K562 (cell line): ENCODE measurements around the gene DIO3. TPM values are rescaled to one million over a fixed set of nuclear protein-coding genes. Genes with fewer than 3 reads are reported as not detected.

ENCODE experiments used
- ATAC-seq: fragments of 200-7000 bp; cut with Tn5 transposase; 3 replicates; pipeline ENCODE4 v1.9.1; 2020; ENCODE audit warnings: moderate library complexity
- BruUV-seq: library from RNA; stranded (reverse); fragments of 400-500 nt; replicated peaks from 2 replicates; lab custom pipeline; 2021; lab: Mats Ljungman, UMichigan
- CTCF ChIA-PET: fragments of 300-600 bp; formaldehyde crosslinking; extraction: SDS; loops from one replicate; lab custom pipeline; 2021; ENCODE audit warnings: low intra/inter-chr PET ratio; lab: Yijun Ruan, JAX
- POLR2A ChIA-PET: fragments of 300-600, 350-650 bp; sonication (Branson Sonifier 250); formaldehyde crosslinking; extraction: SDS; loops from one replicate; lab custom pipeline; 2021; ENCODE audit warnings: antibody characterized with exemption, inconsistent platforms; lab: Yijun Ruan, JAX
- DNase-seq, 4 experiments: peaks; one replicate each; pipeline versions ENCODE4 v3.0.0 to v3.0.0-alpha.2; 2011 to 2018; ENCODE audit warnings: low spot score in 3 of 4, mixed read lengths in 3 of 4; ENCODE audit errors: extremely low read depth in 1 of 4
- FAIRE-seq: peaks from 2 replicates; lab custom pipeline; 2011; peaks lifted over from hg19 to GRCh38; lab: Jason Lieb, UNC
- H2AFZ ChIP-seq: 2 replicates; pipeline ENCODE4 v1.6.0; 2011; ENCODE audit warnings: low read depth, low read length, control low read depth, inconsistent platforms
- H3K27ac ChIP-seq: fragments of 200-600 bp; 3 replicates; pipeline ENCODE4 v1.8.0; 2011; ENCODE audit warnings: low read depth, mild to moderate bottlenecking, control low read depth, inconsistent platforms, low read length, moderate library complexity, mixed read lengths; ENCODE audit errors: extremely low read depth
- H3K27me3 ChIP-seq, 2 experiments: fragments of 300-600 bp in 1 of 2; 2 replicates in 1 of 2; 3 replicates in 1 of 2; pipeline versions ENCODE4 v1.6.0 to v1.8.0; 2011; ENCODE audit warnings: inconsistent platforms in 2 of 2, low read length in 2 of 2, mild to moderate bottlenecking in 1 of 2, mixed read lengths in 1 of 2, moderate library complexity in 1 of 2; ENCODE audit not compliant: control insufficient read depth in 2 of 2, insufficient read depth in 2 of 2
- H3K36me3 ChIP-seq: fragments of 300-600 bp; 3 replicates; pipeline ENCODE4 v1.8.0; 2011; ENCODE audit warnings: mild to moderate bottlenecking, low read length, inconsistent platforms; ENCODE audit not compliant: control insufficient read depth, insufficient read depth
- H3K4me1 ChIP-seq, 2 experiments: fragments of 200-600 bp in 1 of 2; replicated peaks in 1 of 2; 2 replicates in 1 of 2; 3 replicates in 1 of 2; pipeline versions ENCODE4 v1.5.1 to v1.8.0; 2011; ENCODE audit warnings: inconsistent platforms in 2 of 2, low read length in 2 of 2, mild to moderate bottlenecking in 1 of 2, mixed read lengths in 1 of 2, moderate library complexity in 1 of 2; ENCODE audit not compliant: control insufficient read depth in 2 of 2, insufficient read depth in 2 of 2
- H3K4me2 ChIP-seq: 2 replicates; pipeline ENCODE4 v1.6.1; 2011; ENCODE audit warnings: low read length, control low read depth, inconsistent platforms, mixed read lengths; ENCODE audit not compliant: insufficient read depth
- H3K4me3 ChIP-seq: fragments of 200-600 bp; sonication (generic), shearing (Covaris generic); 2 replicates; pipeline ENCODE4 v1.5.1; 2016; ENCODE audit warnings: control low read depth, inconsistent platforms
- H3K79me2 ChIP-seq: fragments of 200-600 bp; 3 replicates; pipeline ENCODE4 v1.8.0; 2011; ENCODE audit warnings: low read length, inconsistent platforms; ENCODE audit not compliant: control insufficient read depth, insufficient read depth
- H3K9ac ChIP-seq, 2 experiments: 2 replicates each; pipeline versions ENCODE4 v1.6.0 to v1.6.1; 2011; ENCODE audit warnings: low read depth in 2 of 2, low read length in 2 of 2, control low read depth in 1 of 2, inconsistent platforms in 1 of 2, mild to moderate bottlenecking in 1 of 2, mixed read lengths in 1 of 2; ENCODE audit not compliant: insufficient read depth in 1 of 2
- H3K9me1 ChIP-seq: one replicate; pipeline ENCODE4 v1.6.0; 2011; ENCODE audit warnings: inconsistent platforms, mild to moderate bottlenecking, low read length, moderate library complexity; ENCODE audit not compliant: control insufficient read depth, insufficient read depth
- H3K9me3 ChIP-seq: replicated peaks from 2 replicates; pipeline ENCODE4 v1.5.1; 2011; ENCODE audit warnings: low read depth, low read length, inconsistent platforms; ENCODE audit not compliant: control insufficient read depth, insufficient read depth
- H4K20me1 ChIP-seq: replicated peaks from 2 replicates; pipeline ENCODE4 v1.6.1; 2011; ENCODE audit warnings: low read length, inconsistent platforms, mixed read lengths; ENCODE audit not compliant: control insufficient read depth, insufficient read depth
- ATF1 ChIP-seq, 2 experiments: fragments of 450-650 bp in 1 of 2; IDR thresholded peaks; 2 replicates each; pipeline ENCODE4 v1.6.1; 2016; ENCODE audit warnings: missing compliant biosample characterization in 1 of 2, missing genetic modification characterization in 1 of 2
- ETS2 ChIP-seq: IDR thresholded peaks from 2 replicates; pipeline ENCODE4 v1.6.1; 2016; ENCODE audit warnings: borderline replicate concordance, missing genetic modification characterization, mild to moderate bottlenecking, moderate library complexity, missing compliant biosample characterization; ENCODE audit not compliant: poor library complexity, severe bottlenecking
- FOXK1 ChIP-seq: sonication (generic); formaldehyde crosslinking; IDR thresholded peaks from 2 replicates; pipeline ENCODE4 v1.8.0; 2022; ENCODE audit warnings: missing genetic modification reagents, mild to moderate bottlenecking, borderline replicate concordance
- HIVEP1 ChIP-seq: fragments of 250-450 bp; sonication (Bioruptor Pico); IDR thresholded peaks from 2 replicates; pipeline ENCODE4 v1.4.0; 2020; ENCODE audit warnings: mild to moderate bottlenecking
- MCM7 ChIP-seq, 2 experiments: fragments of 450-650 bp; IDR thresholded peaks; 2 replicates each; pipeline ENCODE4 v1.6.1; 2016 to 2018
- NFATC3 ChIP-seq: fragments of 450-650 bp; IDR thresholded peaks from 2 replicates; pipeline ENCODE4 v1.6.1; 2017; ENCODE audit warnings: mild to moderate bottlenecking
- PHF20 ChIP-seq: fragments of 450-650 bp; IDR thresholded peaks from 2 replicates; pipeline ENCODE4 v1.6.1; 2018; ENCODE audit not compliant: partially characterized antibody
- PML ChIP-seq: IDR thresholded peaks from 2 replicates; pipeline ENCODE4 v1.6.1; 2012; ENCODE audit warnings: low read length, inconsistent platforms
- PRMT5 ChIP-seq: sonication (generic); formaldehyde crosslinking; IDR thresholded peaks from 2 replicates; pipeline ENCODE4 v1.5.0; 2020; ENCODE audit warnings: missing genetic modification reagents
- RUNX1 ChIP-seq: sonication (generic); IDR thresholded peaks from 2 replicates; pipeline ENCODE4 v1.6.1; 2016; ENCODE audit warnings: antibody characterized with exemption, low read depth
- SMARCA4 ChIP-seq: fragments of 450-650 bp; IDR thresholded peaks from 2 replicates; pipeline ENCODE4 v1.6.1; 2016
- SNRNP70 ChIP-seq: fragments of 200-400 bp; formaldehyde crosslinking; optimal IDR thresholded peaks from 2 replicates; pipeline ENCODE3; 2017; ENCODE audit warnings: low read depth, low read length
- ZNF436 ChIP-seq: fragments of 250-450, 450-650 bp; sonication (Bioruptor Pico); formaldehyde crosslinking; IDR thresholded peaks from 2 replicates; pipeline ENCODE4 v1.7.0; 2020; ENCODE audit warnings: mild to moderate bottlenecking
- WGBS: fragments of 100-300 bp; shearing (Covaris generic); methylation state at CpG from one replicate; pipeline ENCODE4 v1.1.6; 2016; ENCODE audit warnings: low coverage, mixed read lengths; ENCODE audit not compliant: insufficient coverage; ENCODE audit errors: missing lambda C conversion rate; 5-methylcytosine and 5-hydroxymethylcytosine counted together
- in situ Hi-C: fragments of 300-500 bp; cut with MboI; formaldehyde crosslinking; loops from 4 replicates; pipeline ENCODE4 v1.15.0; 2018; ENCODE audit warnings: inconsistent platforms, mixed read lengths
- intact Hi-C: fragments of 100-400 bp; cut with micrococcal nuclease; formaldehyde crosslinking; loops from 2 replicates; pipeline ENCODE4 v1.14.2; 2022
- polyA plus RNA-seq, 8 experiments: library from polyadenylated mRNA; depleted of rRNA in 4 of 8; stranded (reverse) in 5 of 8; unstranded in 3 of 8; fragments of >200 nt; fragmentation: Nextera tagmentation in 2 of 8; fragmentation: Illumina TruSeq in 1 of 8; extraction: Ambion mirVana in 2 of 8; extraction: Trizol in 1 of 8; gene quantifications; 2 replicates each; pipeline versions ENCODE4 v1.2.1 to v1.2.3, GENCODE V29; 2011 to 2014; ENCODE audit warnings: inconsistent platforms in 1 of 8, missing spikeins in 1 of 8
- total RNA-seq, 7 experiments: library from RNA; depleted of rRNA in 6 of 7; stranded (reverse); fragments of >200 nt in 6 of 7; fragmentation: Illumina TruSeq in 2 of 7; extraction: Trizol in 2 of 7; gene quantifications; 2 replicates each; pipeline versions ENCODE4 v1.2.1 to v1.2.3, GENCODE V29; 2011 to 2021; ENCODE audit warnings: low replicate concordance in 1 of 7
- TF ChIP-seq, protein P1 (sequence below), 2 experiments: fragments of 450-650 bp in 1 of 2; sonication (generic) in 1 of 2; formaldehyde crosslinking in 1 of 2; IDR thresholded peaks in 1 of 2; conservative IDR thresholded peaks in 1 of 2; 2 replicates each; pipeline versions ENCODE4 v1.6.1 to v1.8.1; 2016 to 2023; ENCODE audit warnings: mild to moderate bottlenecking in 2 of 2, moderate library complexity in 2 of 2, inconsistent platforms in 1 of 2, missing genetic modification reagents in 1 of 2
- TF ChIP-seq, protein P2 (sequence below): IDR thresholded peaks from 2 replicates; pipeline ENCODE4 v1.6.1; 2014; ENCODE audit warnings: antibody characterized with exemption
- TF ChIP-seq, protein P3 (sequence below): sonication (generic); formaldehyde crosslinking; IDR thresholded peaks from 2 replicates; pipeline ENCODE4 v1.8.1; 2023; ENCODE audit warnings: mild to moderate bottlenecking, missing genetic modification reagents
- TF ChIP-seq, protein P4 (sequence below): fragments of 450-650 bp; formaldehyde crosslinking; IDR thresholded peaks from 2 replicates; pipeline ENCODE4 v1.4.0; 2020; ENCODE audit warnings: mild to moderate bottlenecking, moderate library complexity

Gene DIO3
- total and polyA plus RNA-seq, 9 of the 15 experiments (the other 6 are each of a cell fraction or from before 2014, with no cell fraction given) = not detected

DNA sequence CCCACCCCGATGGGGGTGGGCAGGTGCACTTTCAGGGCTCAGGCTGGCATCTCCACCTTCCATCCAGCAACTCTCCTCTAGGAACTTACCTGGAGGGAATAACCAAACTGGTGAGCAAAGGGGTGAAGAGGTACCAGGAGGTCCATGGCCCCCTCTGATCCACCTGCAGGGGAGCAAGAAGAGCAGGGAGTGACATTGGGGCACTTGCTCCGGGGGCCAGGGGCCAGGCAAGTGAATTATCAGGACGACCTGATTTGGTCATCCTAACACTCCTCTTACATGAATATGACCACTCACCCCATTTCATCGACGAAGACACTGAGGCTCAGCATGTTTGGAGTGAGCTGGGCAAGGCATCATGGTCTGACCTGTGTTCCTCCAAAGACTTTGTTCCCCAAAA lies 6.0 kb downstream of the DIO3 start (continued):
- TF ChIP-seq SNRNP70 (no peak), MCM7 (IDR thresholded peaks at IDR 0.05) (no peak), PML (no peak)

DNA sequence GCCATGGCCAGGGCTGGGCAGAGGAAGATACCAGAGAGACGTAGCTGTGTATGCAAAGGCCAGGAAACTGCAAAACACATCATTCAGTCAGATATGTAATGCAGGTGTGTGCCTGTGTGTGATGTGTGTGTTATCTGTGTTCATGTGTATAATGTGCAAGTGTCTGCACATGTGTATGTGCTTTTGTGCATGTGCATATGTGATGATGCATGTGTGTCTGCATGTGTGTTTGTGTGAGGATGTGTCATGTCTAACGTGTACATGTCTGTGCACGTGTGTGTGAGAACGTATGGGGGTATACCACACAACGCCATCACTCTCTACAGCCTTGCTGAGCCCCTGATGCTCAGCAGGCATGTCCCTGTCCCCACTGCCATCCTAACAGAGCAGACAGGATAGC lies 9.7 kb downstream of the DIO3 start:
- no peak for DNase-seq
- H3K9me1 ChIP-seq = no peaks in the 10 kb centered on the region
- H3K79me2 ChIP-seq = no peaks in the 10 kb centered on the region
- no peaks in the 10 kb centered on the region for H3K9me3 ChIP-seq
- 3% methylated on average over 3 of the region's 5 CpGs for WGBS
- POLR2A ChIA-PET = no interaction called here
- no TSS peak for BruUV-seq
- H3K4me1 ChIP-seq = no peaks in the 10 kb centered on the region
- H2AFZ ChIP-seq = no peak overlapping the region
- no peak overlapping the region for H3K4me2 ChIP-seq
- CTCF ChIA-PET = no interaction called here
- no peak overlapping the region for H3K4me3 ChIP-seq
- intact Hi-C loops (no loop called here), in situ Hi-C loops (no loop called here)
- no peak overlapping the region for H3K9ac ChIP-seq
- no peak for ATAC-seq
- peaks cover 0 to 23% of the 10 kb centered on the region in 2 experiments; a peak in 2 of 5 replicates for H3K27me3 ChIP-seq
- FAIRE-seq = no peak
- H3K27ac ChIP-seq = no peak overlapping the region
- no peaks in the 10 kb centered on the region for H4K20me1 ChIP-seq
- H3K36me3 ChIP-seq = no peaks in the 10 kb centered on the region
- TF ChIP-seq, protein P1, sequence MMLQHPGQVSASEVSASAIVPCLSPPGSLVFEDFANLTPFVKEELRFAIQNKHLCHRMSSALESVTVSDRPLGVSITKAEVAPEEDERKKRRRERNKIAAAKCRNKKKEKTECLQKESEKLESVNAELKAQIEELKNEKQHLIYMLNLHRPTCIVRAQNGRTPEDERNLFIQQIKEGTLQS (IDR thresholded peaks at IDR 0.05) = no peak
- TF ChIP-seq, protein P1 (CRISPR knock-in tag; conservative IDR thresholded peaks at IDR 0.05) = no peak
- TF ChIP-seq ATF1 (CRISPR knock-in tag; IDR thresholded peaks at IDR 0.05) (no peak), ATF1 (tag; IDR thresholded peaks at IDR 0.05) (no peak), PHF20 (no peak), PRMT5 (no peak), HIVEP1 (CRISPR knock-in tag) (no peak), NFATC3 (no peak), RUNX1 (no peak), ZNF436 (CRISPR knock-in tag) (no peak), ETS2 (tag) (no peak), SMARCA4 (no peak), FOXK1 (CRISPR knock-in tag) (no peak)
- TF ChIP-seq, protein P2, sequence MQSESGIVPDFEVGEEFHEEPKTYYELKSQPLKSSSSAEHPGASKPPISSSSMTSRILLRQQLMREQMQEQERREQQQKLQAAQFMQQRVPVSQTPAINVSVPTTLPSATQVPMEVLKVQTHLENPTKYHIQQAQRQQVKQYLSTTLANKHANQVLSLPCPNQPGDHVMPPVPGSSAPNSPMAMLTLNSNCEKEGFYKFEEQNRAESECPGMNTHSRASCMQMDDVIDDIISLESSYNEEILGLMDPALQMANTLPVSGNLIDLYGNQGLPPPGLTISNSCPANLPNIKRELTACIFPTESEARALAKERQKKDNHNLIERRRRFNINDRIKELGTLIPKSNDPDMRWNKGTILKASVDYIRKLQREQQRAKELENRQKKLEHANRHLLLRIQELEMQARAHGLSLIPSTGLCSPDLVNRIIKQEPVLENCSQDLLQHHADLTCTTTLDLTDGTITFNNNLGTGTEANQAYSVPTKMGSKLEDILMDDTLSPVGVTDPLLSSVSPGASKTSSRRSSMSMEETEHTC = no peak
- TF ChIP-seq, protein P3, sequence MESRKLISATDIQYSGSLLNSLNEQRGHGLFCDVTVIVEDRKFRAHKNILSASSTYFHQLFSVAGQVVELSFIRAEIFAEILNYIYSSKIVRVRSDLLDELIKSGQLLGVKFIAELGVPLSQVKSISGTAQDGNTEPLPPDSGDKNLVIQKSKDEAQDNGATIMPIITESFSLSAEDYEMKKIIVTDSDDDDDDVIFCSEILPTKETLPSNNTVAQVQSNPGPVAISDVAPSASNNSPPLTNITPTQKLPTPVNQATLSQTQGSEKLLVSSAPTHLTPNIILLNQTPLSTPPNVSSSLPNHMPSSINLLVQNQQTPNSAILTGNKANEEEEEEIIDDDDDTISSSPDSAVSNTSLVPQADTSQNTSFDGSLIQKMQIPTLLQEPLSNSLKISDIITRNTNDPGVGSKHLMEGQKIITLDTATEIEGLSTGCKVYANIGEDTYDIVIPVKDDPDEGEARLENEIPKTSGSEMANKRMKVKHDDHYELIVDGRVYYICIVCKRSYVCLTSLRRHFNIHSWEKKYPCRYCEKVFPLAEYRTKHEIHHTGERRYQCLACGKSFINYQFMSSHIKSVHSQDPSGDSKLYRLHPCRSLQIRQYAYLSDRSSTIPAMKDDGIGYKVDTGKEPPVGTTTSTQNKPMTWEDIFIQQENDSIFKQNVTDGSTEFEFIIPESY (CRISPR knock-in tag) = no peak
- TF ChIP-seq, protein P4, sequence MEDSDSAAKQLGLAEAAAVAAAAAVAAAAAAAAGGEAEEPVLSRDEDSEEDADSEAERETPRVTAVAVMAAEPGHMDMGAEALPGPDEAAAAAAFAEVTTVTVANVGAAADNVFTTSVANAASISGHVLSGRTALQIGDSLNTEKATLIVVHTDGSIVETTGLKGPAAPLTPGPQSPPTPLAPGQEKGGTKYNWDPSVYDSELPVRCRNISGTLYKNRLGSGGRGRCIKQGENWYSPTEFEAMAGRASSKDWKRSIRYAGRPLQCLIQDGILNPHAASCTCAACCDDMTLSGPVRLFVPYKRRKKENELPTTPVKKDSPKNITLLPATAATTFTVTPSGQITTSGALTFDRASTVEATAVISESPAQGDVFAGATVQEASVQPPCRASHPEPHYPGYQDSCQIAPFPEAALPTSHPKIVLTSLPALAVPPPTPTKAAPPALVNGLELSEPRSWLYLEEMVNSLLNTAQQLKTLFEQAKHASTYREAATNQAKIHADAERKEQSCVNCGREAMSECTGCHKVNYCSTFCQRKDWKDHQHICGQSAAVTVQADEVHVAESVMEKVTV (CRISPR knock-in tag) = no peak
